HG02970 (cell line): Measurements from ENCODE around the gene SLC31A1.
"Not testable (repeated sequence)": the region's sequence is repeated elsewhere in the genome, so short reads cannot be mapped to it uniquely, and the experiment has no call there.

Experiments used
- ATAC-seq: cut with Tn5 transposase; IDR thresholded peaks from one replicate; pipeline ENCODE4 v1.9.1; 2021; ENCODE audit warnings: mild to moderate bottlenecking, moderate library complexity, moderate number of reproducible peaks; ENCODE audit not compliant: unreplicated experiment, low FRiP score

SLC31A1 gene

GRCh38 chr9:113219969-113220368 is 1.4 kb upstream of the SLC31A1 start:
- ATAC-seq, result peak; percentile 34

DNA sequence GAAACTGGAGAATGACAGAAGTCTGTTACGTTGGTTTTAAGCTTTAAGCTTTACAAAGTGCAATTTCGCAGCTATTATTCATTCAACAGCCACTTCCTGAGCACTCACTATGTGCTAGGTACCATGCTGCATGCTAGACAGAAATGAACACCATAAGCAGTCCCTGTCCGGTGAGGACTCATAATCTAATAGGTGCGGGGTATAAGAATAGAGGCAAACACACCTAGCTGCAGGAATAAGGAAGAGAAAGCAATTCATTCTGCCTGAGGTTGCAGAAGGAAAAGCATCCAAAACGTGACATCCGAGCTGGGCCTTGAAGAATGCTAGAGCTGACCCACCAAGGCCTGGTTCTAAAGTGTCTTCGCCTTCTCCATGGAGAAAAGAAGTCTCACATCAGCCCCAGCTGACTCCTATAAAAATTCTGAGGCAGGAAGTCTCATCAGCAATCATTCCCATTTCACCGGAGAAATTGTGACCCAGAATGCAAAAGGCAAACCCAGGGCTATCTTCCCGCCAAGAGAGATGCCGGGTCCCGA is 809 bp upstream of the SLC31A1 start:
- ATAC-seq, result no peak

- no peak for ATAC-seq
These were observed 597 bp downstream of the SLC31A1 start for GRCh38 chr9:113221800-113222481.

GRCh38 chr9:113222482-113222841 is 1.1 kb downstream of the SLC31A1 start:
- ATAC-seq, result no peak

DNA sequence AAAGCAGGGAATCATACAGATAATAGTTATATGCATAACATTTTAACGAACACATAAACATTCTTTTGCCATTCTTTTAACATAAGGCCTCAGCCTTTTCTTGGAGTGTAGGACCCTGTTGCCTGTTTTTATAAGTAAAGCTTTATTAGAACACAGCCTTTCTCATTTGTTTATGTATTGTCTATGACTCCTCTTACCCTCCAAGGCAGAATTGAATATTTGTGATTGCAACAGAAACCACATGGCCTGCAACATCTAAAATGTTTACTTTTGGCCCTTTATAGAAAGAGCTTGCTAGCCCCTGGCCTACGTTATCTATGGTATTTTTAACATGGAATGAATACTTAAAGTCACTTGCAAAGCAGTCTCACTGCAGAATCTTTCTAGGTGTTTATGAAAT is 2.6 kb downstream of the SLC31A1 start:
- no peak for ATAC-seq

GRCh38 chr9:113227436-113227835 is 6.1 kb downstream of the SLC31A1 start:
- no peak for ATAC-seq

- no peak for ATAC-seq
These were observed 6.9 kb downstream of the SLC31A1 start for GRCh38 chr9:113228130-113228665.

GRCh38 chr9:113231701-113232100 is 10.4 kb downstream of the SLC31A1 start:
- no peak for ATAC-seq

GRCh38 chr9:113235701-113236255 is 14.4 kb downstream of the SLC31A1 start:
- ATAC-seq, result not testable (repeated sequence)

DNA sequence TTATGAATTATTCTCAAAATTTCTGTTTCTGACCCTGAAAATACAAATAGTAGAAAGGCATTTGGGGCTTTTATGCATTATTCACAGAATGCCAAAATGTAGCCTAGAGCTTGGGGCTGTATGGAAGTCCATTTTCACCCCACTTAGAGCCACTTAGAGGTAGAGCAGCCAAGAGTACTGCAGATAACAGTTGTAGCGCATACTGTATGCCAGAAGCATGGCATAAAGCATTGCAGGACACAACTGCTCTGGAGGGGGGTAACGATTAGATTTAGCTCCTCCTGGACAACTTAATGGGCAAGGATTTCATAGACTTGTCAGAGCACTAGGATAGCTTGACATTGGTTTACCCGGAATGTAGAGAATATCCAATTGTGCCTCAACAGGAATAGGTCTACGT is 15.7 kb downstream of the SLC31A1 start:
- no peak for ATAC-seq

GRCh38 chr9:113238202-113238858 is 17.0 kb downstream of the SLC31A1 start:
- ATAC-seq, result no peak

- ATAC-seq, result no peak
These were observed 17.5 kb downstream of the SLC31A1 start for GRCh38 chr9:113238859-113239232.

GRCh38 chr9:113241161-113241560 is 19.8 kb downstream of the SLC31A1 start:
- no peak for ATAC-seq

GRCh38 chr9:113244556-113244955 is 23.2 kb downstream of the SLC31A1 start:
- no peak for ATAC-seq

- ATAC-seq, result no peak
These were observed 24.6 kb downstream of the SLC31A1 start for GRCh38 chr9:113245894-113246293.

GRCh38 chr9:113246928-113247327 is 25.6 kb downstream of the SLC31A1 start:
- ATAC-seq, result no peak

DNA sequence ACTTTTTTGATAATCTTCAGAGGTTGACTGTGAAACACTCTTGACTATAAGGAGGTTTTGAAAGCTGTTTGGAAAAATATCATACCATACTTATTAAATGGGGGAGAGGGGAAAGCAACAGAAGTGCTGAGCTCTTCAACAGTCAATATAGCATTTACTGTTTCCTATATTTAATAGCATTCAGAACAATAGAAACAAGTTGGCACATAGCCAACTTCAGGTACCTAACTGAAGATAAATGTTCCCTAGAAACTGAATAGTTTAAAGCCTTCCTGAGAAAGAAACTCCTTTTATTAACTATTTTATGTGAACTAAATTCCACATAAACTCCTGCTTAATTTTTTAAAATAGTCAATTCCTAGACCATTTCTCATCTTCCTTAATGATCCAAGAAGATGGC is 26.3 kb downstream of the SLC31A1 start:
- no peak for ATAC-seq

DNA sequence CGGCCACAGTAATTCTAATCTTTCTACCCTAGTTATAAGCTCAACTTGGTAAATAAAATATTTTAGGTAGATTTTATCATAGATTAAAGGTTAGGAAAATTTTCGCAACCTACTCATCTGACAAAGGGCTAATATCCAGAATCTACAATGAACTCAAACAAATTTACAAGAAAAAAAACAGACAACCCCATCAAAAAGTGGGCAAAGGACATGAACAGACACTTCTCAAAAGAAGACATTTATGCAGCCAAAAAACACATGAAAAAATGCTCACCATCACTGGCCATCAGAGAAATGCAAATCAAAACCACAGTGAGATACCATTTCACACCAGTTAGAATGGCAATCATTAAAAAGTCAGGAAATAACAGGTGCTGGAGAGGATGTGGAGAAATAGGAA is 28.3 kb downstream of the SLC31A1 start:
- ATAC-seq, result not testable (repeated sequence)

GRCh38 chr9:113250807-113251206 is 29.5 kb downstream of the SLC31A1 start:
- ATAC-seq, result no peak

DNA sequence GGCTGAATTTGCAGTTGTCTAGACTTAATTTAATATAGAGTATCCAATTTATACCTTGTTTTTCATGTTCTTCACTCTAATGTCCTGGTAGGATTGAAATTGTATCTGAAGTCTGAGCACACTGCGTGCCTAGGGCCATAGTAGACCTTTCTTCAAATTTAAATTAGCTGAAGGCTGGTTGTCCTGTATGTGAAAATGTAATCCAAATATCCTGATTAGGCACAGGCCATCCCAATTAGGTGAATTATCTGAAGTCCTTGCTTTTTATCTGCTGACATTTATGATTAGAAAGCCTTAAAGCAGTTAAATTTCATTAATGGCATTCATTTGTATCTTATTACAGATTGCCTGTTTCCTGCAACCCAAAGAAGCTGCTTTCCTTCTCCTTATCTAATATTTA is 33.6 kb downstream of the SLC31A1 start:
- ATAC-seq, result no peak

DNA sequence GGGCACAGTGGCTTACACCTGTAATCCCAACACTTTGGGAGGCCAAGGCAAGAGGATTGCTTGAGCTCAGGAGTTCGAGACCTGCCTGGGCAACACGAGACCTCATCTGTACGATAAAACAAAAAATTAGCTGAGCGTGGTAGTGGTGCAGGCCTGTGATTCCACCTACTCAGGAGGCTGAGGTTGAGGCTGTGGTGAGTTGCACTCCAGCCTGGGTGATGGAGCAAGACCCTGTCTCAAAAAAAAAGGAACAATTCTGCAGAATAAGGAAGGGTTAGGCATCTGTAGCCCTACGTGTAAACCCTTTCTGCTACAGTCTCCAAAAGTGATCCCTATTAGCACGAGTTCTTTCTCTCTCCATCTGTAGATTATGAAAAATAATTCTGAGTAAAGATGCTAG is 34.1 kb downstream of the SLC31A1 start:
- no peak for ATAC-seq

GRCh38 chr9:113257863-113258262 is 36.5 kb downstream of the SLC31A1 start:
- no peak for ATAC-seq
